GM12878 (cell line): ENCODE results near the gene MTFR1L.
"Not testable (repeated sequence)": the region's sequence is repeated elsewhere in the genome, so short reads cannot be mapped to it uniquely, and the experiment has no call there.

Experiments
- EP300 ChIP-seq, 2 experiments: fragments of 150-350 bp in 1 of 2; IDR thresholded peaks; 2 replicates each; pipeline ENCODE4 v1.6.1; 2011 to 2012; ENCODE audit warnings: low read depth in 2 of 2, low read length in 2 of 2, borderline replicate concordance in 1 of 2, improper control_type of control experiment in 1 of 2, inconsistent platforms in 1 of 2; ENCODE audit not compliant: control insufficient read depth in 1 of 2
- GABPA ChIP-seq: IDR thresholded peaks from 2 replicates; pipeline ENCODE4 v1.6.1; 2014; ENCODE audit warnings: antibody characterized with exemption, low read depth, mild to moderate bottlenecking, inconsistent platforms
- JUNB ChIP-seq: IDR thresholded peaks from 2 replicates; pipeline ENCODE4 v1.6.1; 2016; ENCODE audit warnings: antibody characterized with exemption, mild to moderate bottlenecking
- KDM1A ChIP-seq: fragments of 200-600 bp; sonication (generic); IDR thresholded peaks from 2 replicates; pipeline ENCODE4 v1.6.1; 2016; ENCODE audit warnings: borderline replicate concordance
- KLF5 ChIP-seq: fragments of 450-650 bp; IDR thresholded peaks from 2 replicates; pipeline ENCODE4 v1.6.1; 2014; ENCODE audit warnings: mild to moderate bottlenecking; ENCODE audit not compliant: partially characterized antibody
- POLR2A ChIP-seq: IDR thresholded peaks from 2 replicates; pipeline ENCODE4 v1.6.1; 2011; ENCODE audit warnings: low read depth, mild to moderate bottlenecking, low read length
- RAD21 ChIP-seq: IDR thresholded peaks from 2 replicates; pipeline ENCODE4 v1.6.1; 2011; ENCODE audit warnings: mild to moderate bottlenecking, low read depth, low read length, moderate library complexity; ENCODE audit not compliant: insufficient read depth
- SMAD5 ChIP-seq: IDR thresholded peaks from 2 replicates; pipeline ENCODE4 v1.6.1; 2016; ENCODE audit warnings: antibody characterized with exemption, low read depth
- TCF12 ChIP-seq: IDR thresholded peaks from 2 replicates; pipeline ENCODE4 v1.6.1; 2011; ENCODE audit warnings: low read depth, mild to moderate bottlenecking, low read length
- TF ChIP-seq, protein P1 (sequence below), 3 experiments: IDR thresholded peaks in 2 of 3; conservative IDR thresholded peaks in 1 of 3; 2 replicates each; pipeline ENCODE4 v1.5.1; 2011; ENCODE audit warnings: low read depth in 3 of 3, low read length in 3 of 3, mild to moderate bottlenecking in 3 of 3, control low read depth in 2 of 3, moderate library complexity in 2 of 3, inconsistent platforms in 1 of 3, mixed read lengths in 1 of 3; ENCODE audit not compliant: control insufficient read depth in 2 of 3, insufficient read depth in 1 of 3; ENCODE audit errors: extremely low read depth in 1 of 3
- TF ChIP-seq, protein P2 (sequence below): IDR thresholded peaks from 2 replicates; pipeline ENCODE4 v1.6.1; 2011; ENCODE audit warnings: low read depth, low read length, improper control_type of control experiment, borderline replicate concordance
- TF ChIP-seq, protein P3 (sequence below): IDR thresholded peaks from 2 replicates; pipeline ENCODE4 v1.6.1; 2011; ENCODE audit warnings: borderline replicate concordance, low read depth, mild to moderate bottlenecking, moderate library complexity, mixed read lengths, low read length; ENCODE audit not compliant: insufficient read depth; ENCODE audit errors: extremely low read length
- TF ChIP-seq, protein P4 (sequence below): fragments of 450-650 bp; IDR thresholded peaks from 2 replicates; pipeline ENCODE4 v1.6.1; 2017; ENCODE audit warnings: mild to moderate bottlenecking

DNA sequence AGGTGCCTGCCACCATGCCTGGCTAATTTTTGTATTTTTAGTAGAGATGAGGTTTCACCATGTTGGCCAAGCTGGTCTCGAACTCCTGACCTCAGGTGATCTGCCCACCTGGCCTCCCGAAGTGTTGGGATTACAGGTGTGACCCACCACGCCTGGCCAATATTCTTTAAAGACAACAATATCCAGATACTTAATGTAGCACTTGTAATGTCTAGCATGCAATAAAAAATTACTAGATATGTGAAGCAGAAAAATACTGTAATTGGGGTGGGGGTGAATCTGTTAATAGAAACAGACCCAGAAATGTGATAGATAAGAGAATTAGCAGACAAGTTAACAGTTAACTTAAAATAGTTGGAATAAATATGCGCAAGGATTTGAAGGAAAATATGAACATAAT, 20.1 kb downstream of the MTFR1L start:
- TF ChIP-seq, protein P1, sequence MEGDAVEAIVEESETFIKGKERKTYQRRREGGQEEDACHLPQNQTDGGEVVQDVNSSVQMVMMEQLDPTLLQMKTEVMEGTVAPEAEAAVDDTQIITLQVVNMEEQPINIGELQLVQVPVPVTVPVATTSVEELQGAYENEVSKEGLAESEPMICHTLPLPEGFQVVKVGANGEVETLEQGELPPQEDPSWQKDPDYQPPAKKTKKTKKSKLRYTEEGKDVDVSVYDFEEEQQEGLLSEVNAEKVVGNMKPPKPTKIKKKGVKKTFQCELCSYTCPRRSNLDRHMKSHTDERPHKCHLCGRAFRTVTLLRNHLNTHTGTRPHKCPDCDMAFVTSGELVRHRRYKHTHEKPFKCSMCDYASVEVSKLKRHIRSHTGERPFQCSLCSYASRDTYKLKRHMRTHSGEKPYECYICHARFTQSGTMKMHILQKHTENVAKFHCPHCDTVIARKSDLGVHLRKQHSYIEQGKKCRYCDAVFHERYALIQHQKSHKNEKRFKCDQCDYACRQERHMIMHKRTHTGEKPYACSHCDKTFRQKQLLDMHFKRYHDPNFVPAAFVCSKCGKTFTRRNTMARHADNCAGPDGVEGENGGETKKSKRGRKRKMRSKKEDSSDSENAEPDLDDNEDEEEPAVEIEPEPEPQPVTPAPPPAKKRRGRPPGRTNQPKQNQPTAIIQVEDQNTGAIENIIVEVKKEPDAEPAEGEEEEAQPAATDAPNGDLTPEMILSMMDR (IDR thresholded peaks at IDR 0.05 in 2 of 3, conservative IDR thresholded peaks at IDR 0.05 in 1 of 3; ENCODE audit: control insufficient read depth in 2 of 3, extremely low read depth in 1 of 3, insufficient read depth in 1 of 3, low read depth in 3 of 3, low read length in 3 of 3) = not testable (repeated sequence)
- TF ChIP-seq TCF12; GABPA; KLF5; SMAD5; EP300 (IDR thresholded peaks at IDR 0.05; ENCODE audit: borderline replicate concordance in 1 of 2, control insufficient read depth in 1 of 2, low read depth in 2 of 2, low read length in 2 of 2); POLR2A; JUNB; KDM1A; RAD21: not testable (repeated sequence)
- TF ChIP-seq, protein P2, sequence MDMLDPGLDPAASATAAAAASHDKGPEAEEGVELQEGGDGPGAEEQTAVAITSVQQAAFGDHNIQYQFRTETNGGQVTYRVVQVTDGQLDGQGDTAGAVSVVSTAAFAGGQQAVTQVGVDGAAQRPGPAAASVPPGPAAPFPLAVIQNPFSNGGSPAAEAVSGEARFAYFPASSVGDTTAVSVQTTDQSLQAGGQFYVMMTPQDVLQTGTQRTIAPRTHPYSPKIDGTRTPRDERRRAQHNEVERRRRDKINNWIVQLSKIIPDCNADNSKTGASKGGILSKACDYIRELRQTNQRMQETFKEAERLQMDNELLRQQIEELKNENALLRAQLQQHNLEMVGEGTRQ = not testable (repeated sequence)
- TF ChIP-seq, protein P3, sequence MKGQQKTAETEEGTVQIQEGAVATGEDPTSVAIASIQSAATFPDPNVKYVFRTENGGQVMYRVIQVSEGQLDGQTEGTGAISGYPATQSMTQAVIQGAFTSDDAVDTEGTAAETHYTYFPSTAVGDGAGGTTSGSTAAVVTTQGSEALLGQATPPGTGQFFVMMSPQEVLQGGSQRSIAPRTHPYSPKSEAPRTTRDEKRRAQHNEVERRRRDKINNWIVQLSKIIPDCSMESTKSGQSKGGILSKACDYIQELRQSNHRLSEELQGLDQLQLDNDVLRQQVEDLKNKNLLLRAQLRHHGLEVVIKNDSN = not testable (repeated sequence)
- TF ChIP-seq, protein P4, sequence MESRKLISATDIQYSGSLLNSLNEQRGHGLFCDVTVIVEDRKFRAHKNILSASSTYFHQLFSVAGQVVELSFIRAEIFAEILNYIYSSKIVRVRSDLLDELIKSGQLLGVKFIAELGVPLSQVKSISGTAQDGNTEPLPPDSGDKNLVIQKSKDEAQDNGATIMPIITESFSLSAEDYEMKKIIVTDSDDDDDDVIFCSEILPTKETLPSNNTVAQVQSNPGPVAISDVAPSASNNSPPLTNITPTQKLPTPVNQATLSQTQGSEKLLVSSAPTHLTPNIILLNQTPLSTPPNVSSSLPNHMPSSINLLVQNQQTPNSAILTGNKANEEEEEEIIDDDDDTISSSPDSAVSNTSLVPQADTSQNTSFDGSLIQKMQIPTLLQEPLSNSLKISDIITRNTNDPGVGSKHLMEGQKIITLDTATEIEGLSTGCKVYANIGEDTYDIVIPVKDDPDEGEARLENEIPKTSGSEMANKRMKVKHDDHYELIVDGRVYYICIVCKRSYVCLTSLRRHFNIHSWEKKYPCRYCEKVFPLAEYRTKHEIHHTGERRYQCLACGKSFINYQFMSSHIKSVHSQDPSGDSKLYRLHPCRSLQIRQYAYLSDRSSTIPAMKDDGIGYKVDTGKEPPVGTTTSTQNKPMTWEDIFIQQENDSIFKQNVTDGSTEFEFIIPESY = not testable (repeated sequence)
